NCI-H446 treated with DMSO at 0.1 percent for 48 hours (cell line): Measurements from ENCODE around the gene LSM3.
A peak's percentile ranks its signal among the peaks of the same experiment; 100 is the strongest.

Experiments used
- DNase-seq: peaks from one replicate; lab custom pipeline; 2025; lab: John Stamatoyannopoulos, UW

The LSM3 gene

DNA sequence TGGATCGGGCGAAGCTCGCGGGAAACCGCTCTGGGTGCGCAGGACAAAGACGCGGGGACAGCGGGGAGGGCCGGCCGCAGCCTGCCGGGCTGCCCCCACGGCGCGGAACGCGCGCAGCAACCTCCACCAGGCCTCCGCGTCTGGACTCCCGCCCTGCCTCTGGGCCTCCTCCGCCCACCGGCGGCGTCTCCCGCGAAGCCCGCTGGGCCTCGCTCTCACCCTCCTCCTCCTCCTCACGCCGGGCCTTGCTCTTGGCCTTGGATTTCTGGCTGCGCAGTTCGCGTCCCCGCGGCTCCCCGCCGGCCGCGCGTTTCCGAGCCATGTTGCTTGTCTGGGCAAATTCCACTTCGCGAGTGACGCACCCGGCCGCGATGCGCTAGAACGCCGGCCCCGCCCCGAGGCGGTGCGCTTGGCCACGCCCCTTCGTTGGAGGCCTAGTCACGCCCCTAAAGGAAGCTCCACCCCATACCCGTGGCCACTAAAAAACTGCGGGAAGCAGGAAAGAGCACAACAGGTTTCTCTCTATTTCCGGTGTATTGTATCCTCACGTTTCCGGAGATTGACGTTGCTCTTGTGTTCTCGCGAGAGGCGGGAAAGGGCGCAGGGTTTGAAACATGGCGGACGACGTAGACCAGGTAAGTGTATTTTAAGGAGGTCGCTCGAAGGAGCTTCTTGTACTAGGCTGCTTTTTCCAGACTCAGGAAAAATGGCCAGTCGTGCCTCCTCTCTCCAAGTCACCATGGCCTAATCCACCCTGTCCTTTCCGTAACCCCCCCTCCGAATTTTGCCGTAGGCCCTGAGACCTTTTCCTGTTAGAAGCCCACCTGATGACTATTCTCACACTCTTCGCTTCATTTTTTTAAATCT is at the start of gene LSM3, which contains the start of gene XPC:
Gene LSM3 (plus strand): TSS at position 571 of the 867 bp plus-strand sequence. CDS start 44 bp downstream, at position 615.
Gene XPC (minus strand): TSS at position 355 of the 867 bp plus-strand sequence. CDS start 33 bp downstream, at position 322.
- DNase-seq = peak; percentile 92

DNA sequence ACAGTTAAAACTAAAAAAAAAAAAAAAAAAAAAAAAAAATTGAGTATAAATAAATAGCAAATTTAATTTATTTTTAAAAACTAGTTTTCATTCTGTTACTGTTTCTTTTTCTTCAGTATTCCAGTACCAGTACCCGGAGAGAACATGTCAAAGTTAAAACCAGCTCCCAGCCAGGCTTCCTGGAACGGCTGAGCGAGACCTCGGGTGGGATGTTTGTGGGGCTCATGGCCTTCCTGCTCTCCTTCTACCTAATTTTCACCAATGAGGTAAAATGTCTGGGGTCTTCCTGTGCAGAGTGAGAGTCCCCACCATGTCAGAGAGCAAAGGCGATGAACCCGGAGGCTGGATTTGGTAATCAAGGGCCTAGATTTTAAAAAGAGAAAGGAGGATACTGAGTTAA is 49.3 kb upstream of the LSM3 start:
- DNase-seq = no peak

DNA sequence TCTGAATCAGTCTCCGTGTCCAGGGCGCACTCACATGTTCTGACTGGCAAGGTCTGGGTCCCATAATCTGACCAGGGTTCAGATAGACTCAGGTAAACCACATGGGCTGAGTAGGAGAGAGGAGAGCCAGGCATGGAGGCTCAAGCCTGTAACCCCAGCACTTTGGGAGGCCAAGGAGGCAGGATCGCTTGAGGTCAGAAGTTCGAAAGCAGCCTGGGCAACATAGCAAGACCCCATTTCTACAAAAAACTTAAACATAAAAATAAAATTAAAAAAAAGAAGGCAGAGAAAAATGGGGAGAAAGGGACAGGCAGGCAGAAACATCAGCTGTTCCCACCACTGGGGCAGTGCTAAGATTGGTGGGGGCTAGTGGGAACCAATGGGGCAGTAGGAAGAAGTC is 48.4 kb upstream of the LSM3 start:
- no peak for DNase-seq

DNA sequence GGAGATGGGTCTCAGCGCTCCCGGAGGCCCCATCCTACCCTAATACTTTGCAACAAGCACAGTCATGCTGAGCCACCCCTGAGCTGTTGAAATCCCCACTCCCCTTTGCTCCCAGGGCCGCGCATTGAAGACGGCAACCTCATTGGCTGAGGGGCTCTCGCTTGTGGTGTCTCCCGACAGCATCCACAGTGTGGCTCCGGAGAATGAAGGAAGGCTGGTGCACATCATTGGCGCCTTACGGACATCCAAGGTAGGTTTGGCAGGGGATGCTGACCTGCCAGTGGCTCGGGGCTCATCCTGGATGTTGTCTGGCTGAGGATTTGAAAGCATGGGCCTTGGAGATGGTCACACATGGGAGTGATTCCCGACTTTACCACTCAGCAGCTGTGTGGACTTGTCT is 47.9 kb upstream of the LSM3 start:
- no peak for DNase-seq

GRCh38 chr3:14131134-14131533 is 47.5 kb upstream of the LSM3 start:
- DNase-seq = no peak

- DNase-seq = no peak
Observed at GRCh38 chr3:14132120-14132519, 46.5 kb upstream of the LSM3 start.

- no peak for DNase-seq
Observed at GRCh38 chr3:14132689-14133088, 45.9 kb upstream of the LSM3 start.

- DNase-seq = no peak
Observed at GRCh38 chr3:14133188-14133800, 45.3 kb upstream of the LSM3 start.

GRCh38 chr3:14133876-14134275 is 44.7 kb upstream of the LSM3 start:
- no peak for DNase-seq

DNA sequence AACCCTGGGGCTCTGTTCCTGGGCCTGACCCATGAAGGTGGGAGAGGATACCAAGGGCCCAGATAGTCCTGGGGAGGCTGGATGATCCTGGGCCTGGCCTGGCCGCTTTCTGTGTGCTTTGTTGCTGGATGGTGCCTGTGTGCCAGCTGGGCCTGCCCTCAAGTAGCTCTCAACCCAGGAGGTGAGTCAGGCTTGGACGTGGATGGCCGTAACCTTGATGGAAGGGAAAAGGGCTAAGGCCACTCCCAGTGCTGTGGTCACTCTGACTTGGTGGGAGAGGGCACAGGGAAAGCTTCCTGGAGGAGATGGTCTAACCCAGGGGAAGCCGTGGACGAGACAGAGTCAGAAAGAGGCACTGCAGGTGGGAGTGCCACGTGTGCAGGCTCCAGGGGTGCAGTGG is 44.3 kb upstream of the LSM3 start:
- DNase-seq = no peak

- DNase-seq = no peak
Observed at GRCh38 chr3:14135581-14135980, 43.0 kb upstream of the LSM3 start.

DNA sequence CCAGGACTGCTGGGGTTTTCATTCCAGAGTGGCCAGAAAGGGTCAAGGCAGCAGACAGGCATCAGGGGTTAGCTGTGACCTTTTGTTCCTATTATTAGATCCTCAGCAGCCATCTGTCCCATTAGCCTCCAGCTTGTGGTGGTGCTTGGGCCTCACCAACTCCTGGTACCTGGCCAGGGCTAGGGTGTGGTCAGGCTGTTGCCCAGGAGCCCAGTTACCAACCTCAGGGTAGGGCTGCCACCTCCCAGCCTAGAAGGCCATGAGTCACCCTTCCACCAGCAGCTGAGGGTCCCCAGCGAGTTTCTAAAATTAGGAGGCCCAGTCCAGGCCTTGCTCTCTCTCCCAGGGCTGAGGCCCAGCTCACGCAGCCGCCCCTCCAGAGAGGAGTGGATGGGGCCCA is 41.6 kb upstream of the LSM3 start:
- no peak for DNase-seq

GRCh38 chr3:14137445-14137844 is 41.2 kb upstream of the LSM3 start:
- no peak for DNase-seq

DNA sequence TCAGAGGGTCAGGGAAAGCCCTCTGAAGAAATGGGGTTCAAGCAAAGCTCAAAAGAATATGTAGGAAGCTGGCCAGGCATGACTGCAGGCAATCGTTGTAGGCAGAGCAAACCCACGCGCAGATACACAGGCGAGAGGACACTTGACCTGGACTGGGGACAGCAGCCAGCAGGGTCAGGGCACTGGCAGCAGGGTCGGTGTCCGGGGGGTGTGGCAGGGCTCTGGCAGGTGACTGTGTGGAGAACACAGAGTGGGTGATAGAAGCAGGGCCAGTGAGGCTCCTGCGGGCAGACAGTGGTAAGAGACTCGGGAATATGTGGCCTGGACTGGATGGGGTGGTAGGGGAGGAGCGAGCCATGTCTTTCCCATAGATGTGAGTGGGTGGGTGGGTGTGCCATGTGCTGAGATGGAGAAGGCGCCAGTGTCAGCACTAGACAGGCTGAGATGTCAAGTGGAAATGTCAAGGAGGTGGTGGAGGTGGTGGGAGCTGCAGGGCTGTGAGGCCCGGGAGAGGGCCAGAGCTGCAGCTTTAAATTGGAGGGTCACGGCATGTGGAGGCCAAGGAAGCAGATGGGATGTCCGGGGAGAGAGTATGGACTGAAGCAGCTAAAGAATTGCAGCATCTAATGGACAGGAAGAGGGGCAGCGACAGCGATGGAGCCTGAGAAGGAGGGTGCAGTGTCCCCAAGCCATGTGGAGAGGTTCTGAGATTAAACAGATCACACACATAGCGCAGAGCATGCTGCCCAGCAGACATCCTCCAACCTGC is 40.3 kb upstream of the LSM3 start:
- DNase-seq = no peak

- DNase-seq = no peak
Observed at GRCh38 chr3:14138878-14139655, 39.5 kb upstream of the LSM3 start.

DNA sequence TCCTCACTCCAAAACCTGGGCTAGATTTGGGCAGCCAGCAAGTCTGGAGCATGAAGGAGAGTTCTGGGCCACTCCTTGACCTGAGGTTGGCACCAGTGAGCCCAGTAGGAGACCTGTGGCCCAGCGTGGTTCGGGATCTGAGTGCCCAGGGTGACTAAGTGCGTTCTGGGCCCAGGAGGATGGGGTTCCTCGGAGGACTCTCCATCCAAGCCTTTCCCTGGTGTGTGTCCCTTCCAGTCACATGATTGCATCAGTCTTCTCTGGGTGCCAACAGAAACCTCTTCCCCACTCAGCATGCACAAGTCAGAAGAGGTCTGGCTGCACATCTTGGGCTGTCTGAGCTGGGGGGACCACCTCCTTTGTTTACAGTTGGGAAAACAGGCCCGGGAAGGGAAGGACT is 38.8 kb upstream of the LSM3 start:
- DNase-seq = no peak

- DNase-seq = no peak
Observed at GRCh38 chr3:14140668-14141067, 37.9 kb upstream of the LSM3 start.

GRCh38 chr3:14141144-14141543 is 37.5 kb upstream of the LSM3 start:
- DNase-seq = no peak

- DNase-seq = no peak
Observed at GRCh38 chr3:14141602-14142341, 36.8 kb upstream of the LSM3 start.

GRCh38 chr3:14142567-14143270 is 35.9 kb upstream of the LSM3 start:
- no peak for DNase-seq
